H1 (cell line): ENCODE results near the gene RHOC. TPM values are rescaled to one million over a fixed set of nuclear protein-coding genes. Genes with fewer than 3 reads are reported as not detected.

Source experiments
- ASH2L ChIP-seq: fragments of 200-600, 300-600 bp; sonication (generic); IDR thresholded peaks from one replicate; pipeline ENCODE4 v1.7.1; 2017; ENCODE audit warnings: low read length
- PHF8 ChIP-seq: fragments of 200-600 bp; sonication (generic); conservative IDR thresholded peaks from 2 replicates; pipeline ENCODE4 v1.7.1; 2012; ENCODE audit warnings: low read depth, mild to moderate bottlenecking, inconsistent platforms, low read length, moderate library complexity
- RFX5 ChIP-seq: IDR thresholded peaks from 2 replicates; pipeline ENCODE4 v1.6.1; 2011; ENCODE audit warnings: low read depth, low read length, improper control_type of control experiment, borderline replicate concordance
- SAP30 ChIP-seq: fragments of 300-600 bp; sonication (generic); IDR thresholded peaks from 2 replicates; pipeline ENCODE4 v1.7.1; 2012; ENCODE audit warnings: low read length, moderate library complexity, mild to moderate bottlenecking, inconsistent platforms; ENCODE audit not compliant: insufficient read depth, insufficient replicate concordance
- SIRT6 ChIP-seq: IDR thresholded peaks from one replicate; pipeline ENCODE4 v1.7.1; 2012; ENCODE audit warnings: low read length, inconsistent platforms
- SIX5 ChIP-seq: IDR thresholded peaks from 2 replicates; pipeline ENCODE4 v1.6.1; 2011; ENCODE audit warnings: mild to moderate bottlenecking, low read depth, low read length
- polyA plus RNA-seq, 7 experiments: library from polyadenylated mRNA; depleted of rRNA in 3 of 7; stranded (reverse) in 5 of 7; unstranded in 2 of 7; fragments of >200 nt in 5 of 7; fragments of 200-250 nt in 2 of 7; gene quantifications; 1 replicate in 5 of 7; 2 replicates in 1 of 7; 4 replicates in 1 of 7; pipeline versions ENCODE4 v1.2.1 to v1.2.3, GENCODE V29; 2011 to 2013; ENCODE audit warnings: missing spikeins in 2 of 7, mixed read lengths in 2 of 7
- total RNA-seq: library from RNA; stranded (reverse); fragmentation: NEBNext Ultra II Directional; extraction: Animal tissue kit (Norgen Biotek cat#: 25700); gene quantifications from 2 replicates; pipeline ENCODE4 v1.2.1, GENCODE V29; 2021

The RHOC gene
- total and polyA plus RNA-seq, 2 of the 8 experiments (the other 6 are each of a cell fraction or from before 2014, with no cell fraction given) = 53.6 to 97.5 TPM

DNA sequence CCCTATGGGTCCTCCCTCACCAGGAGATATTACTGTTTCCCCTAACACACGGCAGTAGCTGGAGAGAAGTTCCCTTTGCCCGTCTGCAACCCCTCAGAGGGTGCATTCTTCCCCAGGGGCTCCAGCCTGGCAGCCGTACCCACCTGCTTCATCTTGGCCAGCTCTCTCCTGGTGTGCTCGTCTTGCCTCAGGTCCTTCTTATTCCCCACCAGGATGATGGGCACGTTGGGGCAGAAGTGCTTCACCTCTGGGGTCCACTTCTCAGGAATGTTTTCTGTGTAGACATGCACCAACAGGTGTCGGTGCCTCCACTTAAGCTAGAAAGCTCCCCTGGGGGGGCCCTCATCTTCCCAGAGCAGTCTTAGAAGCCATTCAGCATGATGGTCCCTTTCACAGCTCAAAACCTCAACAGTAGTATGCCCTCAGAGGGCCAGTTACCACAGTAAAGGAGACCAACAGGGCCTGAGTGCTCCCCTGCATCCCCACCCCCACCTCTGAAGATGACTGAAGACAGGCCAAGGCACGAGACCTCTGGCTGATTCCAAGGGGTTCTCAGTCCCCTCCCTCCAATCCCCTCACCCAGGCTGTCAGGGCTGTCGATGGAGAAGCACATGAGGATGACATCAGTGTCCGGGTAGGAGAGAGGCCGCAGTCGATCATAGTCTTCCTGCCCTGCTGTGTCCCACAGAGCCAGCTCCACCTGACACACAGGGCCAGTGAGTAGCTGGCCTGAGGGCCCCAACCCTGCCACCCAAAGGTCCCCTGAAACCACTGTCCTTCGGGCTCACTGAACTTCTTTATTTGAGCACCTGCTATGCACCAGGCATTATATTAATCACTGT lies 4.3 kb downstream of the RHOC start (continued):
- TF ChIP-seq RFX5 (no peak), SAP30 (no peak), SIX5 (no peak), ASH2L (no peak), SIRT6 (no peak), PHF8 (no peak)
- TF ChIP-seq, all 59 proteins: peak for 0
